ENCODE data around the gene SLC2A8. TPM values are rescaled to one million over a fixed set of nuclear protein-coding genes. Genes with fewer than 3 reads are reported as not detected.

The SLC2A8 gene
- total RNA-seq, 1 experiment from 2014 or later = 29.0 TPM

GRCh38 chr9:127437497-127438264 is 40.7 kb downstream of the SLC2A8 start:
- POLR2A ChIA-PET (ENCODE audit: unreplicated experiment) = no interaction called here

DNA sequence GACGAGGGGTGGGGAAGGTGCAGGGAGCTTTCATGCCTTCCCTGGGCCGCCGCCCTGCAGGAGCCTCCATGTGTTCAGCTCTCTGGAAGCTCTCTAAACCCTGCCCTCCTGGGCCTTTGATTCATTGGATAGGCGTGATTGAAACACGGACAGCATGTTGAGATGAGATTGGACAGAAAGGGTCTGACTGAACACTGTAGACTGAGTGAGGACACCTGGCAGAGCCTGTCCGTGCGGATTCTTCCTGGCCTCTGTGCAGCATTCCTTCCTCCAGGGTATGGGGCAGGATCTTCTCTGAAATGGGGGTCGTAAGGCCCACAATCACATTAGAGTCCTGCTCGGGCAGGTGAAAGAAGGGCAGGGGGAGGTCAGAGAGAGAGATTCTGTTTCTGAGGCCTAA is 41.4 kb downstream of the SLC2A8 start:
- Histone ChIP-seq H3K4me1 (ENCODE audit: insufficient read depth, low read length) (no peaks in the 10 kb centered on the region), H3K27me3 (ENCODE audit: low read length) (no peaks in the 10 kb centered on the region), H3K9me2 (replicated peaks; ENCODE audit: low read length) (no peaks in the 10 kb centered on the region), H3K9ac (ENCODE audit: low read length) (no peak overlapping the region), H3K27ac (ENCODE audit: low read length) (no peak overlapping the region), H3K4me2 (ENCODE audit: low read length) (no peak overlapping the region), H3K4me3 (ENCODE audit: low read length) (no peak overlapping the region), H3F3A (ENCODE audit: low read length, unreplicated experiment) (no peaks in the 10 kb centered on the region), H2AFZ (ENCODE audit: low read length) (no peak overlapping the region), H4K20me1 (ENCODE audit: low read length) (no peaks in the 10 kb centered on the region), H3K9me3 (ENCODE audit: low read length) (no peaks in the 10 kb centered on the region), H3K79me2 (ENCODE audit: low read length) (no peaks in the 10 kb centered on the region), H3K36me3 (ENCODE audit: low read depth, low read length) (no peaks in the 10 kb centered on the region; the same call in 1 of the 2 replicates)
- ATAC-seq = no peak
- DNase-seq = no peak
- intact Hi-C loops (cut with micrococcal nuclease) = no loop called here
- no peak for TF ChIP-seq EZH2phosphoT487 (IDR thresholded peaks at IDR 0.05; ENCODE audit: borderline replicate concordance, low read length)
- TF ChIP-seq, protein P1, sequence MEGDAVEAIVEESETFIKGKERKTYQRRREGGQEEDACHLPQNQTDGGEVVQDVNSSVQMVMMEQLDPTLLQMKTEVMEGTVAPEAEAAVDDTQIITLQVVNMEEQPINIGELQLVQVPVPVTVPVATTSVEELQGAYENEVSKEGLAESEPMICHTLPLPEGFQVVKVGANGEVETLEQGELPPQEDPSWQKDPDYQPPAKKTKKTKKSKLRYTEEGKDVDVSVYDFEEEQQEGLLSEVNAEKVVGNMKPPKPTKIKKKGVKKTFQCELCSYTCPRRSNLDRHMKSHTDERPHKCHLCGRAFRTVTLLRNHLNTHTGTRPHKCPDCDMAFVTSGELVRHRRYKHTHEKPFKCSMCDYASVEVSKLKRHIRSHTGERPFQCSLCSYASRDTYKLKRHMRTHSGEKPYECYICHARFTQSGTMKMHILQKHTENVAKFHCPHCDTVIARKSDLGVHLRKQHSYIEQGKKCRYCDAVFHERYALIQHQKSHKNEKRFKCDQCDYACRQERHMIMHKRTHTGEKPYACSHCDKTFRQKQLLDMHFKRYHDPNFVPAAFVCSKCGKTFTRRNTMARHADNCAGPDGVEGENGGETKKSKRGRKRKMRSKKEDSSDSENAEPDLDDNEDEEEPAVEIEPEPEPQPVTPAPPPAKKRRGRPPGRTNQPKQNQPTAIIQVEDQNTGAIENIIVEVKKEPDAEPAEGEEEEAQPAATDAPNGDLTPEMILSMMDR (conservative IDR thresholded peaks at IDR 0.05; ENCODE audit: low read depth, low read length) = no peak
- TF ChIP-seq EZH2 (IDR thresholded peaks at IDR 0.05; ENCODE audit: low read length, unreplicated experiment) = no peak
- CTCF ChIA-PET = no interaction called here
- POLR2A ChIA-PET (ENCODE audit: unreplicated experiment) = no interaction called here
- no TSS peak for BruUV-seq (replicated peaks)

More at GRCh38 chr9:127437497-127438264, 40.7 kb downstream of the SLC2A8 start:
- TF ChIP-seq, protein P1 (conservative IDR thresholded peaks at IDR 0.05; ENCODE audit: low read depth, low read length) = peak; percentile 39; the same call in 1 of the 2 replicates
- TF ChIP-seq EZH2 (IDR thresholded peaks at IDR 0.05; ENCODE audit: low read length, unreplicated experiment) = no peak
- Histone ChIP-seq H3K9ac (ENCODE audit: low read length) (no peak overlapping the region), H3K27me3 (ENCODE audit: low read length) (no peaks in the 10 kb centered on the region), H3F3A (ENCODE audit: low read length, unreplicated experiment) (no peaks in the 10 kb centered on the region), H3K9me3 (ENCODE audit: low read length) (no peaks in the 10 kb centered on the region), H3K9me2 (replicated peaks; ENCODE audit: low read length) (no peaks in the 10 kb centered on the region), H3K4me3 (ENCODE audit: low read length) (no peak overlapping the region), H3K79me2 (ENCODE audit: low read length) (no peaks in the 10 kb centered on the region), H4K20me1 (ENCODE audit: low read length) (no peaks in the 10 kb centered on the region), H3K4me2 (ENCODE audit: low read length) (no peak overlapping the region), H3K27ac (ENCODE audit: low read length) (no peak overlapping the region), H3K36me3 (ENCODE audit: low read depth, low read length) (peaks cover 2% of the 10 kb centered on the region; the same call in 1 of the 2 replicates), H2AFZ (ENCODE audit: low read length) (no peak overlapping the region), H3K4me1 (ENCODE audit: insufficient read depth, low read length) (no peaks in the 10 kb centered on the region)
- intact Hi-C loops (cut with micrococcal nuclease) = no loop called here
- DNase-seq = no peak
- CTCF ChIA-PET = interaction anchor here (0.7 kb wide), 1 partner anchor 147 kb away, joined by 4 read pairs; no protein-coding TSS in a partner anchor
- no TSS peak for BruUV-seq (replicated peaks)
- no peak for ATAC-seq

Data from PC-3 (cell line).